Measurements from ENCODE around the gene NMRK1. TPM values are rescaled to one million over a fixed set of nuclear protein-coding genes. Genes with fewer than 3 reads are reported as not detected.

NMRK1 gene
- total and polyA plus RNA-seq, 12 donors = 4.7 to 51.6 (median 12.3) TPM

DNA sequence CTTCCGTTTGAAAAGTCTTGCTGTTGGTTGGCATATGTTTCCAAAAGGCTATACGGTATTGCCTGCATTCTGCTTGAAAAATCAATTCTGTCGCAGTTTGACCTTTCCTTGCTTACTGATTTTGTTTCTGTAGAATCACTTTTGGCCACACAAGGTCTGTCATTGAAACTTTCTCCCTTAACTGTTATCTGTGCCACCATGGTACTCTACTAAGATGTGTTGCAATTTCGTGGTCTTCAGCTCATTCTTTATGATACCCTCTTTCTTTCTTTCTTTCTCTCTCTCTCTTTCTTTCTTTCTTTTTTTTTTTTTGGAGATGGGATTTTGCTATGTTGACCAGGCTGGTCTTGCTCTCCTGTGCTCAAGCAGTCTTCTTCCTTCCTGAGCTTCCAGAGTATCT, 4.8 kb upstream of the NMRK1 start:
- 93 to 96% methylated on average over 4 of the region's 4 CpGs for WGBS, 2 donors
- Histone ChIP-seq H3K36me3 (peaks cover 0 to 4% (median 0%) of the 10 kb centered on the region in 9 donors), H3K27me3 (no peaks in the 10 kb centered on the region), H3K27ac (no peak overlapping the region), H3K9me3 (no peaks in the 10 kb centered on the region), H3K4me3 (no peak overlapping the region), H3K4me1 (peaks cover 0 to 79% (median 53%) of the 10 kb centered on the region in 9 donors)
- intact Hi-C loops (cut with DNase I) = no loop called here
- no peak for DNase-seq
- TF ChIP-seq, protein P1, sequence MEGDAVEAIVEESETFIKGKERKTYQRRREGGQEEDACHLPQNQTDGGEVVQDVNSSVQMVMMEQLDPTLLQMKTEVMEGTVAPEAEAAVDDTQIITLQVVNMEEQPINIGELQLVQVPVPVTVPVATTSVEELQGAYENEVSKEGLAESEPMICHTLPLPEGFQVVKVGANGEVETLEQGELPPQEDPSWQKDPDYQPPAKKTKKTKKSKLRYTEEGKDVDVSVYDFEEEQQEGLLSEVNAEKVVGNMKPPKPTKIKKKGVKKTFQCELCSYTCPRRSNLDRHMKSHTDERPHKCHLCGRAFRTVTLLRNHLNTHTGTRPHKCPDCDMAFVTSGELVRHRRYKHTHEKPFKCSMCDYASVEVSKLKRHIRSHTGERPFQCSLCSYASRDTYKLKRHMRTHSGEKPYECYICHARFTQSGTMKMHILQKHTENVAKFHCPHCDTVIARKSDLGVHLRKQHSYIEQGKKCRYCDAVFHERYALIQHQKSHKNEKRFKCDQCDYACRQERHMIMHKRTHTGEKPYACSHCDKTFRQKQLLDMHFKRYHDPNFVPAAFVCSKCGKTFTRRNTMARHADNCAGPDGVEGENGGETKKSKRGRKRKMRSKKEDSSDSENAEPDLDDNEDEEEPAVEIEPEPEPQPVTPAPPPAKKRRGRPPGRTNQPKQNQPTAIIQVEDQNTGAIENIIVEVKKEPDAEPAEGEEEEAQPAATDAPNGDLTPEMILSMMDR (IDR thresholded peaks at IDR 0.05) = no peak
- ATAC-seq = no peak

DNA sequence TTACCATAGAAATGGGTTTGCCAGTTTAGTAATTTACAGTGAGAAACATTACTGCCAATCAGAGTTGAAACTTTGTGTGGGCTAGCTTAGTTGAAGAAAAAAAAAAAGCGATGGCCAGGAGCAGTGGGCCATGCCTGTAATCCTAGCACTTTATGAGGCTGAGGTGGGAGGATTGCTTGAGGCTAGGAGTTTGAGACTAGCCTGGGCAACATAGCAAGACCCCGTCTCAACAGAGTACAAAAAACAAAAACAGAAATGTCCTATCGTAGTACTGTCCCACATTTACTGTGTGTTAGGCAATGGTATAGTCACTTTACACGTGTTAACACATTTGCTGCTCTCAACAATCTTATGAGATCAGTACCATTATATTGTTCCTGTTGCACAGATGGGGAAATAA, 2.6 kb upstream of the NMRK1 start:
- ATAC-seq (no peak), DNase-seq (no peak)
- TF ChIP-seq, protein P1 (IDR thresholded peaks at IDR 0.05) = no peak
- Histone ChIP-seq H3K9me3 (no peaks in the 10 kb centered on the region), H3K4me3 (peak overlapping the region in 3 of 10 donors; percentile 16 to 97 (median 16)), H3K27ac (peak overlapping the region in 1 of 10 donors; percentile 16), H3K4me1 (peaks cover 0 to 77% (median 53%) of the 10 kb centered on the region in 9 donors), H3K36me3 (no peaks in the 10 kb centered on the region), H3K27me3 (no peaks in the 10 kb centered on the region)
- intact Hi-C loops (cut with DNase I) = no loop called here
- WGBS, 2 donors = 87 to 89% methylated on average over 4 of the region's 4 CpGs

DNA sequence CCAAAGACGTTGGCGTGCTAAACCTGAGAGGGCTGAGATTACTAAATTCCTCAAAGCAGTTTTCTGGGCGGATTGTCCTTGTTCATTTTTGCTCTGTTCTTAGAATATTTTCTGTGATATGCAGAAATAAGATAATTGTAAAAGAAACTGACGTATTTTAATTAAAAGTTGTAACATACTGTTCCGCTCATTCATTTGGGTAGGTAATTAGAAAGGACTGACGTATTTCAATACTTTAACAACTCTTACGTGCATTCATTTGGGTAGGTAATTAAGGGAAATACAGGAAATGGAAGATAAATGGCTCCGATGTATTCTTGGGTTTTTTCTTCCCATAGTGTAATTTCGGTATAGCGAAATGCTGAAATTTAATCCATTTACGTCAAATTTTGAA, 1.4 kb upstream of the NMRK1 start:
- no peak for DNase-seq
- TF ChIP-seq, protein P1 (IDR thresholded peaks at IDR 0.05) = no peak
- Histone ChIP-seq H3K27me3 (no peaks in the 10 kb centered on the region), H3K27ac (peak overlapping the region in 9 of 10 donors; percentile 87 to 99 (median 95)), H3K9me3 (no peaks in the 10 kb centered on the region), H3K4me1 (peaks cover 0 to 77% (median 47%) of the 10 kb centered on the region in 9 donors), H3K4me3 (peak overlapping the region; percentile 66 to 99 (median 93)), H3K36me3 (no peaks in the 10 kb centered on the region)
- intact Hi-C loops (cut with DNase I) = loop anchor here in 5 of 10 donors (5.0 to 10.0 kb wide), 6 partner anchors 63 to 1305 kb away; partner anchors contain the start of genes C9orf40 (in 2 of the 5), CARNMT1 (in 1 of the 5) and RFK (in 1 of the 5)
- ATAC-seq = no peak
- WGBS, 2 donors = 20 to 25% methylated on average over 11 of the region's 11 CpGs

DNA sequence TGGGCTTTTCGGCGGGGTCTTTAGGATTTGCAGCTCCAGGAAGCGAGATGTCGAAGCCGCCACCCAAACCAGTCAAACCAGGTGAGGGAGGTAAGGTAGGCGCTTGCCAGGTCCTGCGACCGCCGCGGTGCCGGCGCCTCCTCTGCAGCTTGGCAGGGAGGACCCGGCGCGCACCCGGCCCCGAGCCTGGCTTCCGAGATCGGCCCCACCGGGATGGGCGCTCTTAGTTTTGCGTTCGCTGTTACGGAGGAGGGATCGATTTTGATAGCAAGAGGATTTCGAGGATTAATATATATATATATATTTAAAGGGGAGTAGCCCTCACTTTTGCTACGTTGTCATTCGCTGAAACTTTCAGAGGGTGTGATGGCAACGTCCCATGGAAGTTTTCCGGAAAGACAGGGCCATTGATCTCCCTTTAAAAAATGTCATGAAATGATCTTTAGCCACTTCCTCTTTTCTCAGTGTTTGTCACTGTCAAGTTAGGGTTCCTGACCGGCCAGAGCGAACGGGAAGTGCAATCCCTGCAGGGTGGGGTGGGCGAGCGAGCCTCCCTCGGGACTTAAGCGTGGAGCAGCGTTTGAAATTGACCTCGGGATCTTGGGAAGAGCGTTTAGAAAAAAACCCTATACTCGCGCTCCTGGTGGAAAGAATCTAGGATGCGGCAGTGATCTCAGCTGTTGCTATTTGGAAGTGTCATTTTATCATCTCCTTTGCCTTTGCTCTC, 854 bp upstream of the NMRK1 start:
- Histone ChIP-seq H3K27me3 (no peaks in the 10 kb centered on the region), H3K9me3 (no peaks in the 10 kb centered on the region), H3K4me1 (peaks cover 0 to 77% (median 49%) of the 10 kb centered on the region in 9 donors), H3K36me3 (no peaks in the 10 kb centered on the region), H3K27ac (peak overlapping the region; percentile 78 to 99 (median 95)), H3K4me3 (peak overlapping the region; percentile 66 to 99 (median 93))
- ATAC-seq (peak; percentile 10 to 51 (median 30)), DNase-seq (peak; percentile 68 to 75)
- WGBS, 2 donors = 0 to 1% methylated on average over 43 of the region's 43 CpGs
- intact Hi-C loops (cut with DNase I) = loop anchor here in 5 of 10 donors (1.0 to 10.0 kb wide), 7 partner anchors 61 to 1306 kb away; partner anchors contain the start of genes C9orf40 (in 2 of the 5), CARNMT1 (in 2 of the 5) and RFK (in 1 of the 5)
- TF ChIP-seq, protein P1 (IDR thresholded peaks at IDR 0.05) = peak in 7 of 9 donors; percentile 7 to 48 (median 32)
